Measurements from ENCODE around the gene FXYD3.
"Not testable (repeated sequence)": the region's sequence is repeated elsewhere in the genome, so short reads cannot be mapped to it uniquely, and the experiment has no call there.

The FXYD3 gene

DNA sequence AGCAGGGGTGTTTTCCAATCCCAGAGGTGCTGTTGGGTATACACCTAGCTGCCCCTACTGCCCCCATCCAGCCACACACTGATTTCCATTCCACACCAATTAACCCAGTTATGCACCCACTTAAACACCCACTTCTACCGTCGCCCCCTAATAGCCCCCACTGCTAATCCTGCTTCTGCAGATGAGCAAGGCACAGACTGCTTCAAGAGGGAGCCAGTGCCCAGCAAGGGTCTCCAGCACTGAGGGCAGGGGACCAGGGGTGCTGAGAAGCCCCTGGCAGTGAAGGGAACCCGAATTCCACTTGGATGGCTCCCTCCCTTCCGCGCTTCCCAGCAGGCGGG lies 28.6 kb downstream of the FXYD3 start:
- DNase-seq, result no peak

DNA sequence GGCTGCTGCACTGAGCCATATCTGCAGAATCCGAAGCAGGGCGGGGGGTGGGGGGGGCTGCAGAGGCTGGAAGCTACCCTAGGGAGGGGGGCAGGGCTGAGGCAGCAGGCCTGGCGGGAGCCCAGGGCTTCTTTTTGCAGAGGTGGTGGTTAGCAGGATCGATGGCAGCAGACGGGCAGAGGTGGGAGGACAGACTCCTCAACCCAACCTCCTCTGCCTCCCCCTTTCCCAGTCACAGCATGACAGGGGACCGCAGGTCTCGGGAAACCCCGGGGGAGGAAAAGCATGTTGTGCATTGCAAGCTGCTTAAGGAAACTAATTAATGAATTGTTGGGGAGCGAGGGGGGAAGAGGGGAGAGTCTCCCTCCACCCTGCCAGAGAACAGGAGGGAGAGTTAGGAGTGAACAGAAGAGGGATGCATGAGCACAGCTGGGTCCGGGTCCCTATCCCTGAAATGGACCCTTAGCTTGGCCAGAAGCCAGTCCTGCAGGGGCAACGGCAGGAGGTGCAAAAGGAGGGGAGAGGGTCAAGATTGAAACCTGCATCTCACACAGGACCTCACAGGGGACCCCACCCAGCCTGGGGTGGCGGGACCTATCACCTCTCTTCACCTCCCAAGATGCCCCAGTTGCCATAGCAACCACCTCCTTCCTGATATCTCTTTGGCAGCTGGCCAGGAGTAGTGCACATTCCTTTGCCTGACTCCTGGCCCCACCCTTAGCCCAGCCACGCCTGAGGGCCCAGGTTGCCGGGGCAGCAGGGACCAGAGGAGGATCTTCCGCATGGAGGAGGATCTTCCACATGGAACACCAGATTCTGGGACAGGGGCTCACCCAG lies 29.2 kb downstream of the FXYD3 start:
- peak; percentile 95 for DNase-seq

DNA sequence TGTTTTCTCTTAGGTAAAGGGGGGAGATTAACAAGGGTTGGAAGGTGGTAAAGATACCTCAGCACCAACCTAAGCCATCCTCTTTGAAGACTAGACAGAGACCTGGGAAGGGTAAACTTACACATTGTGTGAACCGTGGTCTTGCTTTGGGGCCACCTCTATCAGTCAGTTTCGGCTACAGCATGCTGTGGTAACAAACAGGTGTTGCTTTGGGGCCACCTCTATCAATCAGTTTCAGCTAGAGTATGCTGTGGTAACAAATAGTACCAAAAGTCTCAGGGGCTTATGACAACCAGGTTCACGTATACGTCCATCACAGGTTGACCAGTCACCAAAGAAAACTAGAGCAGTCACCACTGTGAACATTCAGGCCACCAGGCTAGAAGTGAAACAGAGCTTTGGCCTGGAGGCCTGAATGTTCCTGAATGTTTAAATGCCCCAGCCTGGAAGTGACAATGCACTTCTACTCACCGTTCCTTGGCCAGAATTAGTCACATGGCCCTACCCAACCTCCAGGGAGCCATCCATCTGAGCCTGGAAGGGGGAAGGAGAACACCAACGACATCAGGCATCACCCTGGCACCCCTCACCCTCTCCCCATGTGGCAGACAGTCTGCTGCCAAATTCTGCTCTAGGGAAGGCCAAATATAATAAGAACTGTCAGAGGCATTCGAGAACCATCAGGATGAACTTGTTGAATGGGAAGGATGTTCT lies 31.3 kb downstream of the FXYD3 start:
- DNase-seq, result no peak

DNA sequence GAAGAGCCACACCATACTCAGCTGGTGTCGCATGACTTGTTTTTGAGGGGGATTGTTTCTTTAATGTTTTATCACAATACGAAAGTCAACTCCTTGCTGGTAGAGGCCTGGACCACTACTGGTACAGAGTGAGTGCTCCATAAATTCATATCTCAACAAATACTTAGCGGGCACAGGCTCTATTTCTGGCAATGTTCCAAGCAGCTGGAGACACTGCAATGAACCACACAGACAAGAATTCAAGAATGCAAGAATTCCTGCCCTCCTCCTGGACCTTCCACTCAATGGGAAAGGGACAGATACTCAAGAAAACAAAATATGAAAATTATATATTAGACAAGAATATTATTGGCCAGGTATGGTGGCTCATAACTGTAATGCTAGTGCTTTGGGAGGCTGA lies 33.8 kb downstream of the FXYD3 start:
- no peak for DNase-seq

DNA sequence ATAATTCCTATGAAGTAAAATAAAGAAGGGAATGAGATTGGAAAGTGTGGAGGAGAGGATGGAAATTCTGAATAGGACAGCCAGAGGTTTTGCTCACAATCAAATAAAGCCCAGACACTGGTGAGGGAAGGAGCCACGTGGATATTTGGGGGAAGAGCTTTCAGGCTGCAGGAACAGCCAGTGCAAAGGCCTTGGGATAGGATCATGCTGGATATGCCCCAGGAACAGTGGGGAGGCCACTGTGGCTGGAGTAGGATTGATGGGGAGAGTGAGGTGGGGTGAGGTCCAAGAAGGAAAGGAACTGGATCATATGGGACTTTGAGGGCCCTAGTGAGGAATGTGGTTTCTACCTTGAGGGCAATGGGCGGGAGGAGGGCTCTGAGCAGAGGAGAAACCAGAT lies 34.8 kb downstream of the FXYD3 start:
- no peak for DNase-seq

DNA sequence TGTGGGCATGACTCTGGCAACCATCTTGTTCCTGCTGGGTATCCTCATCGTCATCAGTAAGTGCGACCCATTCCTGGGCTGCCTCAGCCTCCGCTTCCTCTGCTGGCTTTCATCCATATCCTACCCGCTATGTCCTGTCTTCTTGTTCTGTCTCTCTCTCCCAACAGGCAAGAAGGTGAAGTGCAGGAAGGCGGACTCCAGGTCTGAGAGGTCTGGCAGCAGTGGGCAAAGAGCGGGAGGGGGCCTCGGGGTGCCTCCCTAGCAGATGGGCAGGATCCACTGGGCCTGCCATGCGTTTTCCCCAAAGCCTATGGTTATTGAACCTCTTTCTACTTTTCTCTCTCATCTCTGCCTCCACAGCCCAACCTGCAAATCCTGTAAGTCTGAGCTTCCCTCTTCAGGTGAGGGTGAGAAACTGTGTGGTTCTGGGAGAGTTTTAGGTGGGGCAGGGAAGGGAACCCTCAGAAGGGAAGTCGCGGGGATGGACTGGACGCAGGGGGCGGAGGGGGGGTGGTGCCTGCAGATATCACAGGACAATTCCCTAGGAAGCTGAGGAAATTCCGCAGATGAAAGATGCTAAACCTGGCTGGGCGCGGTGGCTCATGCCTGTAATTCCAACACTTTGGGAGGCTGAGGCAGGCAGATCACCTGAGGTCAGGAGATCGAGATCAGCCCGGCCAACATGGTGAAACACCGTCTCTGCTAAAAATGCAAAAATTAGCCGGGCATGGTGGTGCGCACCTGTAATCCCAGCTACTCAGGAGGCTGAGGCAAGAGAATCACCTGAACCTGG lies 35.8 kb downstream of the FXYD3 start:
- no peak for DNase-seq

DNA sequence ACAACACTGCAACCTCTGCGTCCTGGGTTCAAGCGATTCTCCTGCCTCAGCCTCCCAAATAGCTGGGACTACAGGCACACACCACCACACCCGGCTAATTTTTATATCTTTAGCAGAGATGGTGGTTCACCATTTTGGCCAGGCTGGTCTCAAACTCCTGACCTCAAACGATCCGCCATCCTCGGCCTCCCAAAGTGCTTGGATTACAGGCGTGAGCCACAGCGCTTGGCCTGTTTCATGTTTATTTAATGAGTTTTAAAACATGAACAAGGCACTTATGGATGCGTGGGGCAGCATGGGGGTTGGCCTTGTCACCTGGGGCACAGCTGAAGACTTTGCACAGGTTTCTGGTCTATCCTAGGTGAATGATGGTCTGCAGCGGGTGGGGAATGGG lies 37.5 kb downstream of the FXYD3 start:
- not testable (repeated sequence) for DNase-seq

DNA sequence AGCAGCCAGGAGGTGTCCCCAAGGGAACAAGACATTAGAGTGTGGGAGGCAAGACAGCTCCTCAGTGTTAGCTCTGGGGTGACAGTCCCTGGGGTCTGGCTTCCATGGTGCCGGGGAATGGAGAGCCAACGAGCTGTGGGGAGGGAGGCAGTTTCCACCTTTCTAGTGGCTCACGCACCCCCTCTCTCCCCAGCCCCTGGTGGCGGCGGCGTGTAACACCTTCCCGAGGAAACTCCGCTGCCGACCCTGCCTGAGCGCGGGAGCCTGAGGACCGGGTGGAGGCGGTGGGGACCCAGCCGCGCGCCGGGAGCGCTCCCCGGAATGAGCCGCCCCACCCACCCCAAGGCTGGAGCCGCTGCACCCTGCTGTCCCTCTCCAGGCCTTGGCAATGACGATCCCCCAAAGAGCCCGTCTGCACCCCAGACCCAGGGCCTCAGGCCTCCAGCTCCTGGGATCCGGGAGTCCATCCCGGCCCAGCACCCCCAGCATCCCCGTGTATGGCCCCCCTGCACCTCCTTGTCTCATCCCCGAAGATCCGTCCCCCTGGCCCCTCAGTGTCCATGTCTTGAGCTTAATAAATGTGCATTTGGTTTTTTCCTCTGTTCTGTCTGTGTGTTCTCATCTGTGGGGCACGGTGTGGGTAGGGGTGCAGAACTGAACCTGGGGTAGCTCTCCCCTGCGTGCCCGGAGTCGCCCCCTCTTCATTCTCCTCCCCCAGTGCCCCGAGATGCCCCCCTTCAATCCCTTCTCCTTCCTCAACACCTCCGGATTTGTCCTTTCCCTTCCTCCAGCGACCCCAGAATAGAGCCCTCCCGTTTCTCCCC lies 38.3 kb downstream of the FXYD3 start:
- no peak for DNase-seq

DNA sequence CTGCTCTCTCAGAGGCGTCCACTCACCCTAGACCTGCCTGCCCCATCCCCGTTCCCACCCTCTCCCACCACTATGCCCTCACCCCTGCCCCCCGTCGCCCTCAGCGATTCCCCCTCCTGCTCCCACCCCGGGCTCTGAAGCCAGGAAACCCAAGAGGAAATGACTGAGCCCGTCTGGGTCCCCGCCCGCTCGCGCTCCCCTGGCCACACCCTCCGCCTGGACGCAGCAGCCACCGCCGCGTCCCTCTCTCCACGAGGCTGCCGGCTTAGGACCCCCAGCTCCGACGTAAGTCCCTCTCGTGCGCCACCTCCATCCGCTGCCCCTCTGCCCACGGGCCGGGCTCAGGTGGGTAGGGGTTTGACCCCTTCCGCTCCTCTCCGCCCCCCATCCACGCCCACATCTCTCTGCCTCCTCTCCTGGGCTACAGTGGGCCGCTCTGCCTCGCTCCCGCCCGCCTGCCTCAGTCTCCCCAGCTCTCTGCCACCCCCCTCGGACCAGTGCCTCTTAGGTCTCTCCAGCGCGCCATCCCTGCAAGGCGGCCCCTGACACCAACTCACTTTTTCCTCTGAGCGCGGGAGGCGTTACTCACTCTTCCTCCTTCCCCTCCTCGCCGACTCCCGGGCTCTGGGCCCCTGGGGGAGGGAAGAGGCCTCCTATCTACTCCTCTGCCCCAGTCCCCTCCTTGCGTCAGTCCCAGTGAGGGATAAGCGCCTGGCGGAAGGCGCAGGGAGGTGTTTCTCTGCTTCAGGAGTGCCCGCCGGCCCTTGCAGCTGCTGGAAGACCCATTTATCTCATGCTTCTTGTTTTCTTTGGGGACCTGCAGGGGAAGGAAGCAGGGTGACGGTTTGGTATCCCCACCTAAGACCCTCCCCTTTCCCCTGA lies 39.1 kb downstream of the FXYD3 start, which contains the start of gene FXYD5:
Gene FXYD5, plus strand, starts transcription at position 211 of the 882 bp plus-strand sequence. CDS start 816 bp downstream, outside the sequence.
- peak; percentile 91 for DNase-seq

DNA sequence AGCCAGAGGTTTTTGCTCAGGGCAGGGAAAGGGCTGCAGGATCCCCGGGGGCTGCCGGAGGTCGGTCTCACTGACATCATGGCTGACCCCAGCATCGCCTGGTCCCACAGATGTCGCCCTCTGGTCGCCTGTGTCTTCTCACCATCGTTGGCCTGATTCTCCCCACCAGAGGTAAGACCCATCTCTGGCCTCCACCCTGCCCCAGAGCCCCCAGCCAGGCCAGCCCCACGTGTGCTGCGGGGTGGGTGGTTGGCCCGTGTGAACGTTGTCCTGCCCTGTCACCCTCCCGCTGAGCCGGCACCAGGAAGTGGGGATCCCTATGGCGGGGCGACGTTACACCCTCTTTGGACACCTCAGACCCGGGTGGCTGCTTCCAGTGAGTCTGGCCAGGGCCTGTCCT lies 39.8 kb downstream of the FXYD3 start:
- no peak for DNase-seq

DNA sequence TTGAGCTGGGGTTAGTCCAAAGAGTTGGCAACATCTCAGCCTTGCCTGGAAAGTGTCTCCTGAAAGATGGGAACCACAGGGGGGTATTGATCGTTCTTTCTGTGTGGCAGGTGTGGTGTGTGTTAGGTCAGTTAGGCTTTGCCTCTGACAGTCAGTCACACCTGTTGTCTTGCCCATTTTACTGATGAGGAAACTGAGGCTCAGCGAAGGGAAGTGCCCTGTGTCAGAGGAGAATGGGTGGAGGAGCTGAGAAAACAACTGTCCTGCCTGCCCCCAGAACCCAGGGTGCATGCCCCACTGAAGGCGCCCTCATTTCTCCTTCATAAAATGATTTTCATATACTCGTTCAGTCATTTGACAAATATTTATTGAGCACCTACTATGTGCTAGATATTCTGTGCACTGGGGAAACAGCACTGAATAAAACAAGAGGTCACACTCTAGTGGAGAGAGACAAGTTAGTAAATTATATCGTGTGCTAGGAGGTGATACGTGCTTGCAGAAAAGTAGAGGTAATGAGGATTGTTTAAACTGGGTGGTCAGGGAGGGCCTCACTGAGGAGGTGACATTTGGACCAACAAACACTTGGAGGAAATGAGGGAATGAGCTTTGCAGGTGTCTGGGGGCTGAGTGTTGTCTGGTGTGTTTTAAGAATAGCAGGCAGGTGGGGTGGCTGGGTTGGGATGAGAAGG lies 40.5 kb downstream of the FXYD3 start:
- DNase-seq, result no peak

DNA sequence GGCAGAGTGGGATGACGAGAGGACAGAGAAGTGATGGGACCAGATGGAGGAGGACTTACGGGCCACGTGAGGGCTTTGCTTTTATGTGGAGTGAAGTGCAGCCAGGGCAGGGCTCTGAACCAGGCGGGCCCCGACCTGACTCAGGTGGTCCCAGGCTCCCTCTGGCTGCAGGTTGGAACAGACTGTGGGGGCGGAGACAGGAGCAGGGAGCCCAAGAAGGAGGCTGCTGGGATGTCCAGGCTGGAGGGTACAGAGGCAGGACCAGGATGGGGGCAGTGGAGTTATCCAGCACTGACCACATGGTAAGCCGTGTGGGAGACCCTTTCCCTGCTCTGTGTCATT lies 41.0 kb downstream of the FXYD3 start:
- no peak for DNase-seq

DNA sequence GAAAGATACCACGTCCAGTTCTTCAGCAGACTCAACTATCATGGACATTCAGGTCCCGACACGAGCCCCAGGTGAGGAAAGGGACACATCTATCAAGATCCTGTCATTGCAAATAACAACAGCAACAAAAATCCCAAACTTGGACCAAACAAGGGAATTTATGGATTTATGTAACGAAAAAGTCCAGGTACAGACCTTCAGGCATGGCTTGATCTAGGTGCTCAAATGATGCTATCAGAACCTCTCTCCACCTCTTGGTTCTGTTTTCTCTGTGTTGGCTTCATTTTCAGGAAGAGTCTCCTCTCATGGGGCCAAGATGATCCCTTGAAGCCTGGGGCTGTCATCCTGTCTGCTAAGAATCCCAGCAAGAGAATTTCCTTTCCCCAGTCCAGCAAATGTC lies 41.8 kb downstream of the FXYD3 start:
- DNase-seq, result no peak

DNA sequence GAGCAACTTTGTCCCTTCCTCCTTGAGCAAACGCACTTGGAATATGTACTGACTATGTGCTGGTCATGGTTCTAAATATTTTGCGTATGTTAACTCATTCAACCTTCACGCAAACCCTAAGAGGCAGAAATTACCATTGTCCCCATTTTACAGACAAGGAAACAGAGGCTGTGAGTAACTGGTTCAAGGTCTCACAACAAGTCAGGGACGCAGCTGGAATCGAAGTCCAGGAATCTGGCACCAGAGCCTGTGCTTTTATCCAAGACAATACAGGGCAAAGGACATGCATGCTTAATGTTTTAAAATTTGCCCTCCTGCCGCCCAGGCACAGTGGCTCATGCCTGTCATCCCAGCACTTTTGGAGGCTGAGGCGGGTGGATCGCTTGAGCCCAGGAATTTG lies 44.0 kb downstream of the FXYD3 start:
- DNase-seq, result no peak

DNA sequence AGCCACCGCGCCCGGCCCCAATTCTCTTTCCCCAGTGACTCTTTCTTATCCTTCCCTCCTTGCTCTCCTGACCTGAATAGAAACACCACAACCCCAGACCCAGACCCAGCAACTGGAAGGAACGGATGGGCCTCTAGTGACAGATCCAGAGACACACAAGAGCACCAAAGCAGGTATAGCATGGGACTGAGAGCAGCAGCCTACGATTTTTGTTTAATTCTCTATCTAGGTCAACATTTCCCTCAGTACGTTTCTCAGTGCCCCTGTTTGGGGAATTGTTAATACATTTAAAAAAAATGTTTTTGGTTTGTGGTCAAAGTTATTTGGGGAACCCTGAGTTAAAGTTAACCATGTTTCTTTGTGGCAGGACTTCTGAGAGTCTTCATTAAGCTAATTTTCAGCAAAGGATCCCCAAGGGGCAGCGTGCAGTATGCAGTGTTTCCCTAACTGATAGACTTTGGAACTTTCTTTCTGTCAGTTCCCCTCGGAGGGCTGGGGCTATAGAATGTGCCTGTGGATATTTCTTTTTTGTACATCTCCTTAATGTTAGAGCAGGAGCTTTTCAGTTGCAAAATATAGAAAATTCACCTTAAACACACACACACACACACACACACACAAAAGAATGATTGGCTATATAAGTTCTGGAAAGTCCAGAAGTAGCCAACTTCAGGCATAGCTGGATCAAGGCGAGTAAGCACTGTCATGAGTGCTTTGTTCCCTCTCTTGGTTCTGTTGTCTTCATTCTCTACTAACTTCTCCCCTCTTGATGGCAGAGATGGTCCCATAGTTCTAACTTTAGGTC lies 45.2 kb downstream of the FXYD3 start:
- no peak for DNase-seq

DNA sequence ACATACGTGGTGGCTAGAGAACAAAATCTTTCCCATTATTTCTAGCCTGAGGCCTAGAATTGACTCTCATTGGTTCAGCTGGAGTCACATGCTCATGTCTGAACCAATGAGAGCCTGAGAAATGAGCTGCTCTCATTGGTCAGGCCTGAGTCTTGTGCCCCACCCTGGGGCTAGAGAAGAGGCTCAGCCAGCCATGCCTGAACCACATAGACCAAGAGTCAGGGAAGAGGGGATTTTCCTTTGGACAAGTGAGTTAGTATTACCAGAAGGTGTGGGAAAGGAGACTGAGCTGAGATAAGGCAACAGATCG lies 45.8 kb downstream of the FXYD3 start:
- no peak for DNase-seq

DNA sequence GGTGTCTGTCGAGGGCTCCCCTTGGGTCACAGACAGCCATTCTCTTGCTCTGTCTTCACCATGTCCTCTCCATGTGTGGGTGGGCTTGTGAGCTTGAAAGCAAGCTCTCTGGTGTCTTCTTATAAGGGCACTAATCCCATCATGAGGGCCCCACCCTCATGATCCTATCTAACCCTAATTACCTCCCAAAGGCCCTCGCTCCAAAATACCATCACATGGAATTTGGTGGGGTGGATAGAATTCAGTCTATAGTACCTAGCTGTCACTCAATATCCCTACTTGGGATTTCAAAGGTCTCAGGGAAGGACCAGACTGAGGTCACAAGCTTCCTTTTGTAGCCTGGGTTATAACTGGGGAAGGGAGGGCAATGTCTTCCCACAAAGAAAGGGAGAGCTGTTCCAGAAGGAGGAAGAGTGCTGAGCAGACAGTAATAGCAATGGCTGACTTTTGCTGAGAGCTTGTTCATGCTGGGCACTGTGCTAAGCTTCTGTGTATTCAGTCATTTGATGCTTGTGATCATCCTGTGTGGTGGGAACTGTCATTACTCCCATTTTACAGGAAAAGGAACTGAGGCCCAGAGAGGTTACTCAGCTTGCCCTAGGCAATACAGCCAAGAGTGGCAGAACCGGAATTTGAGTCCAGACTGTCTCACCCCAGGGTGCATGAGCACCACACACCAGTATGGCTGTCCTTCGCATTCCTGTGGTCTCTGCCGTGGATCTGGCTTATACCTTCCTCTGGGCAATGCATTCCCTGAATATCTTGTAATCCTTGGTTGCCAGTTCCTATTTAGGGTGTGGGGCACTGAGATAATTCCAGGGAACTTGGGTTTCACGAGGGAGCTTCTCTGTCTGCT lies 47.1 kb downstream of the FXYD3 start:
- DNase-seq, result peak; percentile 98

DNA sequence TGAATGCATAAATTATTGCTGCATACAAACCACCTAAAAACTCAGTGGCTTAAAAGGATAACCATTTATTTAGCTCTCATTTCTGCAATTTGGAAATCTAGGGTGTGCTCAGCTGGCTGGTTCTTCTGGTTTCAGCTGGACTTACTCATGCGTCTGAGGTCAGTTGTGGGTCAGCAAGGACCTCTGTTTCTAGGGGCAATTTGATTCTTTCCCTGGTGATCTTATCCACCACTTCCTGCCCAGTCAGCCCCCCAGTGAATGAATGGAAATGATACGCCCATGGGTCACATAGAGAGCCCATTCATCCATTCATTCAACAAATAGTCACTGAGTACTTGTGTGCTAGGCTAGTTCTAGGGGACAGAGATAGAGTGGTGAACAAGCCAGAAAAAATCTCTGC lies 48.8 kb downstream of the FXYD3 start:
- peak; percentile 80 for DNase-seq

Measured in NCI-H226 (cell line).